Measurements from ENCODE around the gene ZBTB5. TPM values are rescaled to one million over a fixed set of nuclear protein-coding genes. Genes with fewer than 3 reads are reported as not detected.

Gene ZBTB5
- total and polyA plus RNA-seq, 9 of the 15 experiments (the other 6 are each of a cell fraction or from before 2014, with no cell fraction given) = 2.3 to 43.2 (median 15.5) TPM

GRCh38 chr9:37465249-37466036 lies at the start of gene ZBTB5 (continued):
- no peak for TF ChIP-seq ID3 (CRISPR knock-in tag; IDR thresholded peaks at IDR 0.05)
- no peak for TF ChIP-seq ID3 (tag; IDR thresholded peaks at IDR 0.05)
- no peak for TF ChIP-seq SMARCA4 (IDR thresholded peaks at IDR 0.05)
- TF ChIP-seq ZNF143 (CRISPR knock-in tag; IDR thresholded peaks at IDR 0.05) = no peak
- no peak for TF ChIP-seq CBX8 (IDR thresholded peaks at IDR 0.05; ENCODE audit: borderline replicate concordance, extremely low read depth, low read depth, low read length, poor library complexity, severe bottlenecking)
- TF ChIP-seq ELF2 (CRISPR knock-in tag; IDR thresholded peaks at IDR 0.05) = no peak
- no peak for TF ChIP-seq U2AF1 (optimal IDR thresholded peaks at IDR 0.05; ENCODE audit: low read depth, low read length)
- no peak for TF ChIP-seq ZNF12 (CRISPR knock-in tag; IDR thresholded peaks at IDR 0.05)
- peak; percentile 6; the same call in 1 of the 2 replicates for TF ChIP-seq STAT5A (IDR thresholded peaks at IDR 0.05; ENCODE audit: borderline replicate concordance, low read length)
- TF ChIP-seq RB1 (IDR thresholded peaks at IDR 0.05; ENCODE audit: low read depth) = peak; percentile 18; the same call in 1 of the 2 replicates
- TF ChIP-seq ZEB2 (IDR thresholded peaks at IDR 0.05) = no peak
- peak; percentile 57 for TF ChIP-seq SMAD1 (IDR thresholded peaks at IDR 0.05; ENCODE audit: low read depth, low read length, partially characterized antibody)
- no peak for TF ChIP-seq PRMT5 (CRISPR knock-in tag; IDR thresholded peaks at IDR 0.05)
- no peak for TF ChIP-seq IFI16 (CRISPR knock-in tag; IDR thresholded peaks at IDR 0.05)
- TF ChIP-seq ZNF146 (CRISPR knock-in tag; IDR thresholded peaks at IDR 0.05; ENCODE audit: unreplicated experiment) = no peak
- TF ChIP-seq CBX1 (IDR thresholded peaks at IDR 0.05; ENCODE audit: low read depth) = no peak
- TF ChIP-seq SP1 (CRISPR knock-in tag; IDR thresholded peaks at IDR 0.05) = peak; percentile 83
- no peak for TF ChIP-seq ZNF384 (IDR thresholded peaks at IDR 0.05; ENCODE audit: low read depth, low read length)
- TF ChIP-seq GATAD2B (IDR thresholded peaks at IDR 0.05; ENCODE audit: borderline replicate concordance) = no peak
- TF ChIP-seq, protein P1, sequence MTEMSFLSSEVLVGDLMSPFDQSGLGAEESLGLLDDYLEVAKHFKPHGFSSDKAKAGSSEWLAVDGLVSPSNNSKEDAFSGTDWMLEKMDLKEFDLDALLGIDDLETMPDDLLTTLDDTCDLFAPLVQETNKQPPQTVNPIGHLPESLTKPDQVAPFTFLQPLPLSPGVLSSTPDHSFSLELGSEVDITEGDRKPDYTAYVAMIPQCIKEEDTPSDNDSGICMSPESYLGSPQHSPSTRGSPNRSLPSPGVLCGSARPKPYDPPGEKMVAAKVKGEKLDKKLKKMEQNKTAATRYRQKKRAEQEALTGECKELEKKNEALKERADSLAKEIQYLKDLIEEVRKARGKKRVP (CRISPR knock-in tag; IDR thresholded peaks at IDR 0.05) = no peak
- no peak for TF ChIP-seq ZSCAN29 (IDR thresholded peaks at IDR 0.05)
- no peak for TF ChIP-seq NR2C1 (IDR thresholded peaks at IDR 0.05)
- TF ChIP-seq NR2C1 (tag; IDR thresholded peaks at IDR 0.05) = 0 out of 2 replicates have a peak, but pooled peaks have one; percentile 53
- no peak for TF ChIP-seq SRSF3 (IDR thresholded peaks at IDR 0.05; ENCODE audit: insufficient read depth, low read length)
- TF ChIP-seq BRD9 (IDR thresholded peaks at IDR 0.05; ENCODE audit: low read depth, partially characterized antibody) = no peak
- TF ChIP-seq TEAD4 (IDR thresholded peaks at IDR 0.05; ENCODE audit: low read length) = no peak
- no peak for TF ChIP-seq TEAD4 (CRISPR knock-in tag; IDR thresholded peaks at IDR 0.05; ENCODE audit: borderline replicate concordance)
- TF ChIP-seq, protein P2, sequence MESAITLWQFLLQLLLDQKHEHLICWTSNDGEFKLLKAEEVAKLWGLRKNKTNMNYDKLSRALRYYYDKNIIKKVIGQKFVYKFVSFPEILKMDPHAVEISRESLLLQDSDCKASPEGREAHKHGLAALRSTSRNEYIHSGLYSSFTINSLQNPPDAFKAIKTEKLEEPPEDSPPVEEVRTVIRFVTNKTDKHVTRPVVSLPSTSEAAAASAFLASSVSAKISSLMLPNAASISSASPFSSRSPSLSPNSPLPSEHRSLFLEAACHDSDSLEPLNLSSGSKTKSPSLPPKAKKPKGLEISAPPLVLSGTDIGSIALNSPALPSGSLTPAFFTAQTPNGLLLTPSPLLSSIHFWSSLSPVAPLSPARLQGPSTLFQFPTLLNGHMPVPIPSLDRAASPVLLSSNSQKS (CRISPR knock-in tag; IDR thresholded peaks at IDR 0.05) = no peak
- TF ChIP-seq JUND (IDR thresholded peaks at IDR 0.05; ENCODE audit: borderline replicate concordance, low read depth, low read length) = peak; percentile 89
- peak; percentile 24; the same call in 2 of the 3 replicates for TF ChIP-seq JUND (tag; IDR thresholded peaks at IDR 0.05; ENCODE audit: borderline replicate concordance, low read depth, low read length)
- TF ChIP-seq RNF2 (IDR thresholded peaks at IDR 0.05) = no peak; the same call in 1 of the 2 replicates

Data from K562 (cell line).